Omental fat pad (tissue), 4 donors: ENCODE results near the gene DOK5. TPM values are rescaled to one million over a fixed set of nuclear protein-coding genes. Genes with fewer than 3 reads are reported as not detected.

Experiments used
- ATAC-seq: fragments of 150-250 bp; one replicate; pipeline ENCODE4 v1.9.1; 2016; ENCODE audit warnings: mild to moderate bottlenecking, moderate library complexity; ENCODE audit not compliant: low FRiP score
- DNase-seq: peaks from one replicate; pipeline ENCODE4 v3.0.0-alpha.2; 2019; ENCODE audit warnings: low spot score
- total RNA-seq, 4 donors: library from RNA; depleted of rRNA; stranded (reverse); fragments of >200 nt; gene quantifications; one replicate each; pipeline ENCODE4 v1.1.0, GENCODE V29; 2016
- TF ChIP-seq, protein P1 (sequence below), 3 donors: fragments of 450-650 bp; IDR thresholded peaks; one replicate each; pipeline ENCODE4 v1.5.1; 2016 to 2017; ENCODE audit warnings: antibody characterized with exemption in 3 of 3, mild to moderate bottlenecking in 3 of 3, moderate library complexity in 2 of 3

DOK5 gene
- total RNA-seq, 4 donors from 2014 or later = 1.9 to 10.2 (median 2.1) TPM

- no peak for ATAC-seq
Observed at GRCh38 chr20:54566031-54566688, 90.8 kb downstream of the DOK5 start.

DNA sequence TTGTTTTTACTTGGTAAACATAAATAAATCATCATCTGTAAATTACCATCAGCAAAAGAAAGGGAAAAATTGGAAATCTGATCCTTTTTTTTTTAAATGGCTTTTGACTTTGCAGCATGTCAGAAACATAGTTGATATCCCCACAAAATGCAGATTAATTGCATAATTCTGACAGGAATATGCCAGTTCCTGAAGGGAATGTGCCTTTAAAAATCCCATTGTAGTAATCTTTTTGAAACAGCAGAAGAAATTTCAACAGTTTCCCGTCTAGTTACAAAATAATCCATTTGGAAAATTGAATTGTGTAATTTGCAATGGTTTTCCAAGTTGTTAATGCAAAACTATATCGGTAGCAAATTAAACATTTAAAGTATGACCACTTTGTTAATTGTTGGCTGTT is 95.2 kb downstream of the DOK5 start:
- TF ChIP-seq, protein P1, sequence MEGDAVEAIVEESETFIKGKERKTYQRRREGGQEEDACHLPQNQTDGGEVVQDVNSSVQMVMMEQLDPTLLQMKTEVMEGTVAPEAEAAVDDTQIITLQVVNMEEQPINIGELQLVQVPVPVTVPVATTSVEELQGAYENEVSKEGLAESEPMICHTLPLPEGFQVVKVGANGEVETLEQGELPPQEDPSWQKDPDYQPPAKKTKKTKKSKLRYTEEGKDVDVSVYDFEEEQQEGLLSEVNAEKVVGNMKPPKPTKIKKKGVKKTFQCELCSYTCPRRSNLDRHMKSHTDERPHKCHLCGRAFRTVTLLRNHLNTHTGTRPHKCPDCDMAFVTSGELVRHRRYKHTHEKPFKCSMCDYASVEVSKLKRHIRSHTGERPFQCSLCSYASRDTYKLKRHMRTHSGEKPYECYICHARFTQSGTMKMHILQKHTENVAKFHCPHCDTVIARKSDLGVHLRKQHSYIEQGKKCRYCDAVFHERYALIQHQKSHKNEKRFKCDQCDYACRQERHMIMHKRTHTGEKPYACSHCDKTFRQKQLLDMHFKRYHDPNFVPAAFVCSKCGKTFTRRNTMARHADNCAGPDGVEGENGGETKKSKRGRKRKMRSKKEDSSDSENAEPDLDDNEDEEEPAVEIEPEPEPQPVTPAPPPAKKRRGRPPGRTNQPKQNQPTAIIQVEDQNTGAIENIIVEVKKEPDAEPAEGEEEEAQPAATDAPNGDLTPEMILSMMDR (IDR thresholded peaks at IDR 0.05) = no peak
- no peak for ATAC-seq
- no peak for DNase-seq

More at GRCh38 chr20:54566031-54566688, 90.8 kb downstream of the DOK5 start:
- TF ChIP-seq, protein P1 (IDR thresholded peaks at IDR 0.05) = no peak
- no peak for DNase-seq

DNA sequence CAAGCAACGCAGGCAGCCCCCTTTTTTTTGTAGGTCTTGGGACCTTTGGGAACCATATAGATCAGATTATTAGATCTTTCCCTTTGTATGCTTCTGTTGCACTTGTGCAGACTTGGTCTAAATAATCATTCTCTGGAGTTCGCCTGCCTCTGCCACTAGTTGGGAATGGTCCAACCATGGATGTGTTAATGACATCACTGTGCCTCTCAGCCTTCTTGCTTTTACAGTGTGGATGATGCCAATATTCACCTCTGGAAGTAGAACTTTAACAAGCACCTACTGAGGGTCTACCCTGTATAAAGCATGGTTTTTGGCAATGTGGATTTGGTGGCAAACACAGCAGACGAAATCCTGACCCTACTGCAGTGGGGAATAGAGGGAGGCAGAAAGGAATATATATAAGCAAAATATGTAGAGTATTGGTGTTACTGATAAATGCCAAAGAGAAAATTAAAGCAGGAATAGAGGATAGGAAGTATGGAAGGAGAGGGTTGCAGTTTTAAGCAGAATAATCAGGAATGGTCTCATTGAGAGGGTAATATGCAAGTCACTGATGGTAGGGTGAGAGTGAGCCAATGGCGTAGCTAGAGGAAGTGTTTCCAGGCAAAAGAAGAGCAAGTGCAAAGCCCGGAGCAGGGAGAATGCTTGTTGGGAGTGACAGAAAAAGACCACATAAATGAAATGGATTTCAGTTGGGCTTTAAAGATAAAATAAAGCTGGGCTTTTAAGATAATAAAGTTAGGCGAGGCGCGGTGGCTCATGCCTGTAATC is 97.5 kb downstream of the DOK5 start:
- TF ChIP-seq, protein P1 (IDR thresholded peaks at IDR 0.05) = no peak
- ATAC-seq = no peak
- no peak for DNase-seq

DNA sequence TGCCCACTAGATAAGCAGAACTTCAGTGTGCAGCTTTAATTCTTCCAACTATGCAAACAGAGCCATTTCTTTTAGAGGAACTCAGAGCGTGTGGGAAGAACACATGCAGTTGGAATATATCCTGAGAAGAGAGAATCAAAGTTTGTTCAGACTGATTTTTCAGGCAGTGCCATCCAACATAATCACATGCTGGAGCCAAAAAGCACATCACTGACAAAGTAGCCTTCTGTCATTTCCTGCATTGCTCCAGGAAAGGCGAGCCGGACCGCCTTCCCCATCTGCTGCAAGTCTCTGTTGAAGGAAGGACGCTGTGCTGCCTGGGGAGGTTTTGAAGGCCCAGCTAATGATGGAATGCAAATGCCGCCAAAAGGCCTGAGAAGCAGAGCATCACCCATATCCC is 98.4 kb downstream of the DOK5 start:
- TF ChIP-seq, protein P1 (IDR thresholded peaks at IDR 0.05) = no peak
- DNase-seq = no peak
- ATAC-seq = no peak

GRCh38 chr20:54576518-54576917 is 101.1 kb downstream of the DOK5 start:
- DNase-seq (no peak), ATAC-seq (no peak)
- TF ChIP-seq, protein P1 (IDR thresholded peaks at IDR 0.05) = no peak

DNA sequence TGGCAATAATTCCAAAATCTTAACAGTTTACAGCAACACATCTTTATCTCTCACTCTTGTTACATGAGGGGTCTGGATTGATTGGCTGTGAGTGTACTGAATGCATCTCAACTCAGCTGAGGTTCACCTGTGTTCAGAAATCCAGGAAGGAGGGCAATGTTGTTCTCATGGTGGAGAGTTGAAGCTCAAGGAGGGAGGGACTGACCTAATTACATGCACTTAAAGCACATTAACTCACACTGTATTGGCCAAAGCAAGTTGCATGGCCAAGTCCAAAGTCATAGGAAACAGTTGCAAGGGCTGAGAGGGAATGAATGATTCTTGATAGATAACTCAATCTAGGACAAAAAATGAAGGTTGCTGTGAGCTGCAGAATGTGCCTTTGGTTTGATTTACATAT is 102.2 kb downstream of the DOK5 start:
- DNase-seq = no peak
- TF ChIP-seq, protein P1 (IDR thresholded peaks at IDR 0.05) = no peak
- ATAC-seq = no peak

- no peak for DNase-seq
- no peak for ATAC-seq
- TF ChIP-seq, protein P1 (IDR thresholded peaks at IDR 0.05) = no peak
Observed at GRCh38 chr20:54585217-54585616, 109.8 kb downstream of the DOK5 start.
